Ramos (cell line): ENCODE measurements around the gene SLC6A2.

ENCODE experiments used
- in situ Hi-C: fragments of 300-500 bp; cut with MboI; formaldehyde crosslinking; loops from one replicate; pipeline ENCODE4 v1.14.3; 2022; ENCODE audit warnings: low sequenced_read_pairs; ENCODE audit not compliant: unreplicated experiment

The SLC6A2 gene

DNA sequence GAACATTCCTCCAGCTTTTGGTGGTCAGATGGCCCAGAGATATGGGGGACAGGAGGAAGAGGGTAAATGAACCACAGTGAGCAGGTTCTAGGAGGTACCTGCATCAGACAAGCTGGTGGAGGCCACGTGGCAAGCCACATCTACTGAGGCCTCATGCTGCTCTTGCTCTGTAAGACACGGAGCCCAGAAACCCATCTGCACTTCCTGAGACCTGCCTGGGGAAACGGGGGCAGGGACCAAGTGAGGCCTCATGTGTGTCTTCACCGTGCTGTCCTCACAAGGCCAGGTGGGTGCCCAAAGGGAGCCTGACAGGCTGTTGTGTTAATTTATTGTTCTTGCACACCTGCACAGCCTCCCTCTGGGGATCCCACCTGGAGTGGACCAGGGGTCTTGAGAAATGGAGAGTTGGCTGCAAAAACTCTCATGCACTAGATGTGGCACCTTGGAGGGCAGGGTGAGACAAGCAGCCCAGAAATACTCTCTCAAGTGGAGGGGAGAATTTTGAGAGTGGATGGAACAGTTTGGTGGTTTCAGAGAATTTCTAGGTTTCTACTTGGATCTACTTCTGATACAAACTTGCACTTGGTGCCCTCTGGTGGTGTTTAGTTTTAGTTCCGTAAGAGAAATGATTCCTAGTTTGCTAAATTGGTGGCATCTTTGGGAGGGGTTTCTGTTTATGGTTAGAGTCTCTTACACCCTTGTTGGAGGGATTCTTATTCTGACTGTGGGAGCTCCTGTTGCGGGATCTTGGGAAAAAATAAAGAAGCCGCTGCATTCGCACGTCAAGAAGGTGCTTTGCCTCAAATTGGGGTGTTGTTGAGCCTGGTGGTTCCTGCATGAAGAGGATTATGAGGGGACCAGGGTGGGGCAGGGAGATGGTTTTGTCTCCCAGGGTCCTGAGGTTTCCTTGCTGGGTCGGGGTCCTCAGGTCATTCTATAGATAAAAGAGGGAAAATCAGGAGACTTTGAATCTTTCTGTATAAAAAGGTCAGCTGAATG, 47.5 kb downstream of the SLC6A2 start:
- in situ Hi-C loops = loop anchor here (5.0 kb wide), 1 partner anchor 236 kb away; no protein-coding TSS in a partner anchor

DNA sequence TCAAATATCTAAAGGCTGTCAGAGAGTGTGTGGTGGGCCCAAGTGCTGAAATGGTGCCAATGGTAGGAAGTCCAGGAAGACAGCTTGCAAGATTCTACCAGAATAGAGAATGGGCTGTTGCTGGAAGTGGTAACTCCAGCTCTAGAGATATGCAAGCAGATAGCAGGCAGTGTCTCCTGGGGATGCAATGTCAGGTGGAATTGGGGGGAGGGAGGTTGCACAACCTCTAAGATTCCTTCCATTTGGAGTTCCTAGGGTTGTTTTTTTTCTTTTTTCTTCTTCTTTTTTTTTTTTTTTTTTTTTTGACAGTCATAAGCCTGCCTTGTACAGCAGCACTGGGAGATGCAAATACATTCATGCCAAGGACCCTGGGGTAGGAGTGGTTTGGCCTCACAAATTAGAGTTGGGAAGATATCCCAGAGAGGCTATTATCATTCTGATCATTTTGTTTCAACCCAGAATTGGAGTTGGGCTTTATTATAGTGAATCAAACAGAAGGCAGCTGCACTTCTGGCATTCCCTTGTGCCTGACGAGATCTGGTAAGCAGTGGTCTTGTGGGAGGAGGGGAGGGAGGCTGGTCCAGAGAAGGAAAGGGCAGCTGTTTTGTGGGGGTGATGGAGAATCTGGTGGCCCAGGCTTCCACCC, 51.1 kb downstream of the SLC6A2 start:
- in situ Hi-C loops = no loop called here

DNA sequence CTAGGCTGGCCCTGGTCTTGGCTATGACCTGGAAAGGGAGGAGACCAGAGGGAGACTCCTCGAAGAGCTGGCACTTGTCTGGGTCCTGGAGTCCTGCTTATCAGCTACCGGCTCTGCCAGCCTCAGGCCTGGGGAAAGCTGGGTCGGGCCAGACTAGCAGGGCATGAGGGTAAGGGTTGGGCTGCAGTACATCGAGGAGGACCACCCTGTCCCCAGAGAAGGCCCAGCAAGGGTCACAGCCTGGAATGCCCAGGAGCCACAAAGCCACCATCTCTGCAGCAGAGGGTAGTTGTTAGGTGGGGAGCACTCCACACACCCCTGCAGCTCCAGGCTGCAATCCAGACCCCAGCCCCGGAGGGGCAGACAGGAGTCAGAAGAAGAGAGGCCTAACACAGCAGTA, 54.0 kb downstream of the SLC6A2 start:
- in situ Hi-C loops = loop anchor here (5.0 kb wide), 1 partner anchor 132 kb away; no protein-coding TSS in a partner anchor

DNA sequence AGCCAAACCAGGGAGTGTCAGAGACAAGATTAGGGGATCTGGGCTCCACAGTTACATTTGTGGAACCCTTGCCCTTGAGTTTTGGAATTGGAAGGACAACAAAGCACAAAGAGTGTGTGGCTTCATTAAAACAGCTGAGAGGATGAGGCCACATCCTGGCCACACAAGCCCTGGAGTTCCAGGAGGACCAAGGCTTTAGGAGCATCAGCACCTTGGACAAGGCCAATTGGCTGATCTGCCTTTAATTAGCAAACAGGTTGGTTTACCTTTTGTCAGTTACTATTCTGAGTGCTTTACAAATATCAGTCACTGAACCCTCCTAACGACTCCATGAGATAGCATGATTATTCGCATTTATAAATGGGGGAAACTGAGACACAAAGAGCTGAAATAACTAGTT, 54.7 kb downstream of the SLC6A2 start:
- in situ Hi-C loops = loop anchor here (5.0 kb wide), 1 partner anchor 132 kb away; no protein-coding TSS in a partner anchor

DNA sequence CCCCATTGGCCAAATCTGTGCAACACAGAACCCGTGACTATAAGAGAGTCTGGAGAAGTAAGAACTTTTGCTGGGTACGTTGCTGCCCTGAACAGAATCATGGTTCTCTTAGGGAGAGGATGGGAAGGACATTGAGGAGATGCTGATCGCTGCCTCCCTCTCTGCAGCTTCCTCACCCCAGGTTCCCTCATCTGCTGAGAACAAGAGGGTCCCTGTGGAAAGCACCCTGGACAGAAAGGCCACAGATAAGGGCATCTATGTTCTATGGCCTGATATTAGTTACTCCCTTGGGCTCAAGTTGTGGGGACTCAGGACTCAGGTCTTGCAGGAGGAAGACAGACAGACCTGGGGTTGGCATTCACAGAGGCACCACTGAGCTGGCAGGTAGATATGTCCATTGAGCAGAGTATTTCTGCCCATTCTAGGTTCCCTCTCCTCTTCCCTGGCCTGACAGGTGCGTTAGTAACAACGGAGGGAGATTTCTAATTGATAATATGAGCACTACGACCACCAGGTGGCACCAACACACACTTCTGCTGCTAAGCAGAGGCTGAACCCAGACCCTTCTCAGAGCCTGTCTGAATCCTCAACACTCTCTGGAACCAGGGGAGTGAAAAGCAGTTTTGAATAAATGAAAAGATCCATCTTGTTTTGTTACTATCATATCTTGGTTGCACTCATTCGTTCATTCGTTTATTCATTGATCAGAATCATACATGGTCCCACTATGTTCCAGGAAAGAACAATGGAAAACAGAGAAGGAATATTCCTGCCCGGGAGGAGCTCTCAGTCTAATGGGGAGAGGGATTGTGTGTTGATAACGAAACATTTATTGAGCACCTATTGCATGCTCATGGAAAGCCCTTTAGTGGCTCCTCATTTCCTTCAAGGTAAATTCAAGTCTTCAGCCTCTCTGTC, 56.4 kb downstream of the SLC6A2 start:
- in situ Hi-C loops = loop anchor here (5.0 kb wide), 1 partner anchor 130 kb away; no protein-coding TSS in a partner anchor

DNA sequence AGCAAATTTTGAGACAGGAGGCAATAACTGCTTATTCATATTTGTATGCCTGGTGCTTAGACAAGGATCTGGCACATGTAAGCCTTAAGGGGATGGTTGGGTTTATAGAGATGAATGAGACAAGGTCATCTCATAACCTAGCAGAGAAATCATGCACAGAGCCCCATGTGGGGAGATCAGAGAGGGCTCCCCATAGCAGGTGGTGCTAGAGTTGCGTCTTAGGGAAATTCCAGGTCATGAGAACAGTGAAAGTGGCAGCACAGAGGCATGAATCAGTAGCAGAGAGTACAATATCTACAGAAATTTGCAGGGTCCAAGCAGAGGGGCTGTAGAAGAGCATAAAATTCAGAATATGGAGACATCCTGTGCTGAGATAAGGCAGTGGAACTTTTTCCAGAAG, 57.3 kb downstream of the SLC6A2 start:
- in situ Hi-C loops = loop anchor here (5.0 kb wide), 1 partner anchor 129 kb away; no protein-coding TSS in a partner anchor

DNA sequence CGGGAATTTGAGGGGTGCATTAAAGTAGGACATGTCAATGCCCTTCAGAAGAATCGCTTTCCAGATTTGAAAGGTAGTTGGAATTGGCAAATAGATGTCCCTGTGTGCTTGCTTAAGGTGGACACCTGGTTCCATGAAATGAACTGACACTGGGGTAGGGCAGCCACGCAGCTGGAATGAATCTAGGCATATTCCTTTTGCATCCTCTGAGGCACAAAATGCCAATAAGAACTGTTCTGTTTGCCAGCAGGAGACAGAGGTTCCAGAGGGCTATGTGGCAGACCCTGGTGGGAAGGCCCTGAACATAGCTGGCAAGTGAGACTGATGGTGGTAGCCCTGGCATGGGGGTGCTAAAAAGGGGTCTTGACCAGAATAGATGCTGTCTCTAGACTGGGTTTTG, 61.5 kb downstream of the SLC6A2 start:
- in situ Hi-C loops = no loop called here

DNA sequence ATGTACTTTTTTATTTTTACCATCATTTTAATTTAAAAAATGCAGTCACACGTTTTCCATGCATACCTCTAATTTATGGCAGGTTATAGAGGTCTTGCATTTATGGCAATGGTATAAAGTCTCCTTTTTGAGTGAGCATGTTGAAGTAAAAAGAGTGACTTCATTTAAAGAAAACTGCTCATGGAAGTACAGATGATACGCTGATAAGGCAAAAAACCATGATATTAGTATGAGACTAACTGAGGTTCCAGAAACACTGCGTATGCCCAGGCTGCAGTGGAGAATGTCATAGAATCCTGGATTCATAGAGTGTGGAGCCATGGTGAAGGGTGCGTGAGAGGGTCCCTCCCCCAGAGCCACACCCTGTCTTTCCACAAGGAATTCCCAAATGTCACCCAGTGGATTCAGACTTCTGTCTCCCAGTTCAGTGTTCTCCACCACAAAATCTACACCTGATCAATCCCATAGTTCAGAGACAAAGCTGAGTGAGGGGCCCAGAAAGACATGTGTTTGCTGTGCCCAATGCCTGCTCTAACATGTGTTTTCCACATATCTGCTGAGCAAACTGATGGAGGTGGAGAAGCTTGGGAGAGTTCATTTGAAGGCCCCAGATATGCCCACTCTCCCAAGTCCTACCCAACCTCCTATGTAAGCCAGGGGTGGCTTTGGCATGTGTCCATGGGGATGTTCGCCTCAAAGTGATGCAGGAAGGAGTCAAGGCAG, 69.4 kb downstream of the SLC6A2 start:
- in situ Hi-C loops = no loop called here

DNA sequence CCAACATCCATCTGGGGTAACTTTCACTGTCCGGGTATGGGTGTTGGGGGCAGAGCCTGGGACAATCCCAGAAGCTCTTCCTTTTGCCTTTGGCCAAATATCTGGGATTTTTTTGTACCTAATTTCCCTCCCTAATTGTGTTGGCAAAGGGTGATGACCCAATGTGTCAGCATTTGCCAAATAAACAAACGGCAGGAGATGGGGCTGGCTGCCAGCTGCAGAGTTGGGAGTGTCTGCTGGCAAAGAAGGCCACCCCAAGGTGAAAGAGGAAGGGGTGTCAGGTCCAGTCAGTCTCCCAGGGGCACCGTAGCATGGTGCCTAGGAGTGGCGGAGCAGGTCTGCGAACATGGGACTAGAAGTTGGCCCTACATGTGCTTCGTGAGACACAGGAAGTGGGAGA, 73.0 kb downstream of the SLC6A2 start:
- in situ Hi-C loops = no loop called here

DNA sequence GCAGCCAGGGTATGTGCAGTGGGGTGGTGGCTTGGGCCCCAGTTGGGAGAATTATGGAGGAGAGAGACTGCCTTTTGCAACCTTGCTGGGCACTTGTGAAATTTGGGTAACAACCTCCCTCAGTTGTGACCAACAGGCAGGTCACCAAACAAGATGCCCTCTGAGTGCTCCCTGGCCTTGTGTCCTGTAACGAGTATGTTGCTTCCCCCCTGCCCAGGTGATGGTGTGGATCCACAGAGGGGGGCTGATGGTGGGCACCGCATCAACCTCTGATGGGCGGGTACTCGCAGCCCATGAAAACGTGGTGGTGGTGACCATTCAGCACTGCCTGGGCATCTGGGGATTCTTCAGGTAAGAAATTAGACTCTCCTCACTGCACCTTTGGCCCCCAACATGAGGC, 74.3 kb downstream of the SLC6A2 start:
- in situ Hi-C loops = no loop called here

DNA sequence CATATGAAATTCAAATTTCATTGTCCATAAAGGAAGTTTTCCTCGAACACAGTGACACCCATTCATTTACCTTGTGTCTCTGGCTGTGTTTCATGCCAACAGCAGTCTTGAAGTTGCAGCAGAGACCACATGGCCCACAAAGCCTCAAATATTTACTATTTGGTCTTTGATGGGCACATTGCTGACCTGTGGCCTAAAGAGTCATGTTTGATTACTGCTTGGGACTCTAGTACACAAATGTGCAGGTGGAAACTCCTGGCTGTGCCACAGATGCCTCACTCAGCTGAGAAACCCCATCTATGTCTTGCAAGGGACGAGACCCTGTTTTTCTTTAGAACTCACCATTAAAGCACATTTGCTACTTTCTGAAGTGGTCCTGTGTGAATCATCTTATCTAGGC, 76.7 kb downstream of the SLC6A2 start:
- in situ Hi-C loops = no loop called here

DNA sequence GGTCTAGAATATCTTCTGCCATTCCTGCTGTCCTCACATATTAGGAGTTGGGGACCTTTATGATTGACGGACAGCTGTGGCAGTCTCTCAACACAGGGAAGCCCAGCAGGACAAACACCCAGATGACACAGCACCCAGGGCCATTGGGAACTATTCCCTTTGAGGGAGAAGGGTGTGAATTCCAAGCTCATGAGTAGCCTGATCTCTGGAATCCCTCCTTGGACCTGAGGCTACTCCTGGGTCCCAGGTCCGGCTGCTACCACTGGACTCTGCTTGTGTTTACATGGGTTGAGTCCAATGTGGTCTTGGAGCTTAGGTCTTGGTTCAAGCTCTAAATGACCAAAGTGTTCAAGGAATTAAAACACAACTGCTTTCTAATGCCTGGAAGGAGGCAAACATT, 78.9 kb downstream of the SLC6A2 start:
- in situ Hi-C loops = no loop called here

DNA sequence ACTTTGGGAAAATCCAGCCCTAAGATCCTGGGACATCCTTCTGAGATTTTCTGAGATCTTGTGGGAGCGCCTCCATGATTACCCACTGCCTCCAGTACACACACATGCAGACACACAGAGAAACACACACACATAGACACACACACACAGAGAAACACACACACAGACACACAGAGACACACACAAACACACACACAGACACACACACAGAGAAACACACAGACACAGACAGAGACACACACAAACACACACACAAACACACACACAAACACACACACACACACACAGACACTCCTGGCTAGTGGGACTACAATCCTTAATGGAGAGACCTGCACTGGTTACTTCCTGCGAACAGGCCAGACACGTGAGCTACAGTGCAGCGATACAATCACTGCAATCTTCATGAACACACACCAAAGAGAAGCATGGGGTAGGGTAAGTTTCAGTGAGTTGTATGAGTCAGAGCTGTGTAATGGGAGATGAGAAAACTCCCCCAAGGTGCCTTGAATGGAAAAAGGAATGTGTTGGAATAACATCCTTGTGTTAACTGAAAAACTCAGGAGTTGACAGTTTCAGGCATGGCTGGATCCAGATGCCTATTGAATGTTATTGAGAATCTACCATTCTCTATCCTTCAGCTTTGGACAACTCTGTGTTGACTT, 79.5 kb downstream of the SLC6A2 start:
- in situ Hi-C loops = no loop called here

DNA sequence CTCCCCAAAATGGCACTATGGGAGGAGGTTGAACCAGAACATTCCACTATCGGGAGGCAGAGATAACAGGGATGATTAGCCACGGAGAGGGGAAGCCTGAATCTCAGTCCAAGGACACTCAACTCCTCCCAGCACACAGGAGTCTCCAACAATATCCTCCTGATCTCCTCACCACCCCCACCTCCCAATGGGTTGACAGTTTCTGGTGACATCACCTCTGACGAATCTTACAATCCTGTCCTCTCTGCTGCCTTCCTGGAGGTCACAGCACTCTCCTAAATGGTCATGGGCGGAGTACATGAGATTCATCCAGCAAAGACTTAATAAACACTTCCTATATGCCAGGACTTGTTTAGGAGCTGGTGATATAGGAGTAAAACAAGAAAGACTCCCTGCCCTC, 80.9 kb downstream of the SLC6A2 start:
- in situ Hi-C loops = no loop called here

DNA sequence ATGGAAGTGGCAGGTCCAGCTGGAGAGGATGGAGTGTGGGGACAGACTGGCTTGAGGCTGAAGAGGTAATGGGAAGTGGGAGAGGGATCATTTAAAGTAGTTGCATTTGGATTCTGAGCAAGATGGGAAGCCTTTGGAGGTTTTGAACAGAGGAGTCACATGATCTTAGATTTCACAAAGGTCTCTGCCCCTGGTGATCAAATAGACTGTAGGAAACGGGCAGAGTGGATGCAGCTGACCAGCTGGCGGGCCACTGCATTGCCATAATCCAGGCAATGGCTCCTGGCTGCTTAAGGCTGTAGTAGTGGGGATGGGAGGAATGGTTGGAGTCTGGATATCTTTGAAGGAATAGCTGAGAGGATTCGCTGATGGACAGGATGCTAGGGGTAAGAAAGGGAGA, 81.5 kb downstream of the SLC6A2 start:
- in situ Hi-C loops = no loop called here

DNA sequence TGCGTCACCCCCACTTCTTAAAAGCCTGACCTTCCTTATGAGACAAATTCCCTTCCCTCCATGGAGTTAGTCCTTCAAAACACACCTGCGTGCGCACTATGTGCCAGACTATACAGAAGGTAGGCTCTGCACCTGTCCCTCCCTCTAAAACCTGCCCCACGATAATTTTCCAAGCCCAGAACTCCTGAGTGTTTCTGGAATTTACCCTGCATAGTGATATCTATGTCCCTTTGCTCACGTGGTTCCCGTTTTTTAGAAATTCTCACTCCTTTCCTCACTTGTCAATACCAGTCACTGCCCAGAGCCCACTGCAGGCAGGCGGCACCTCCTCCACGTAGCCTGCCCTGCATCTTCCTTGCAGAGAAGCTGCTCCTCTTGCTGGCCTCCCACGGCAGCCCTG, 82.2 kb downstream of the SLC6A2 start:
- in situ Hi-C loops = no loop called here

DNA sequence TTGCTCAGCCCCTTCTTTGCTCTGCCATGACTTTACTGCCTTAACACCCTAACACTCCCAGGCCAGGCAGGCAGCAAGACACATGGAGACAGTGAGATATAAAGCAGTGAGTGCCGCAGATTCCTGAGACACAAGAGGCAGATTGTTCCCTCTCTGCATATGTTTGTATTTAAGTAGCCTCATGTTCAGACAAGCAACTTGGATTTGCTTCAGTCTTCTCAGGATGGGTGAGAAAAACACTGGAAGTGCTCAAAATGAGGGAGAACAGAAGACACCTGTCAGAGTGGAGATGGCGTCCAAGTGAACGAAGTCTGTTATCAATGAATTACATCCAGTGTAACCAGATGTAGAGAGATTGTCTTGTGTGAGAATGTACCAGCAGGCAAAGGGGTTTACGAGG, 90.3 kb downstream of the SLC6A2 start:
- in situ Hi-C loops = no loop called here

DNA sequence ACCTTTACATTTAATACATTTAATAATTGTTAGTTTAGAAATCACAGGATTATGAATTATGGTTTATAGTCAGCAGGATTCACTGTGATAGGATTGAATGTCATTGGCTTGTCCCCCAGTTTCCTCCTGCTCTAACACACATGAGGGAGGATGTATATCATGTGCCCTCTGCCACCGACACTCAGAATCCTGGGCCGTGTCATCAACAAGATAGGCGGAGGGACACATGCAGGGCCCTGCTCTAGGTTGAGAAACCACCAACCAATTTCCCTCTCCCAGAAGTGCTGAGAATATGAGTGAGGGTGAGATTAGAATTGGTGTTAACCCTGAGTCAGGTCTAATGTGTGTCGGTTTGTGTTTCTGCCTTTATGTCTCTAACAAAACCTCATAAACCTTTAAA, 92.0 kb downstream of the SLC6A2 start:
- in situ Hi-C loops = no loop called here
